Head of caudate nucleus (tissue), 42 donors: ENCODE measurements around the gene RRAGC.
A peak's percentile ranks its signal among the peaks of the same experiment; 100 is the strongest.
"Not testable (repeated sequence)": the region's sequence is repeated elsewhere in the genome, so short reads cannot be mapped to it uniquely, and the experiment has no call there.

ENCODE experiments used
- DNase-seq, 42 donors: peaks; one replicate each; pipeline versions ENCODE4 v3.0.0 to v3.0.0-alpha.2; 2020 to 2021; ENCODE audit warnings: mixed read lengths in 7 of 42
- intact Hi-C: fragments of 100-400 bp; cut with DNase I; formaldehyde crosslinking; loops from one replicate; pipeline ENCODE4 v1.15.0; 2022

RRAGC gene

DNA sequence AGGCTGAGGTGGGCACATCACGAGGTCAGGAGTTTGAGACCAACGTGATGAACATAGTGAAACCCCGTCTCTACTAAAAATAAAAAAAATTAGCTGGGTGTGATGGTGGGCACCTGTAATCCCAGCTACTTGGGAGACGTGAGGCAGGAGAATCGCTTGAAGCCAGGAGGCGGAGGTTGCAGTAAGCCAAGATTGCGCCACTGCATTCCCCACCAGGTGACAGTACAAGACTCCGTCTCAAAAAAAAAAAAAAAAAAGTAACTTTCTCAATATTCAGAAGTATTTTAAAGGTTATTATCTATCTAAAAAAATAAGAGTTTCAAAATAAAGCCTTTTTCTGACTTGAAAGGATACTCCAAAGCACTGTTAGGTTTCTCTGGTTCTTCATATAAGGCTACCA lies 7.6 kb upstream of the RRAGC start:
- intact Hi-C loops, result no loop called here
- DNase-seq, result no peak

DNA sequence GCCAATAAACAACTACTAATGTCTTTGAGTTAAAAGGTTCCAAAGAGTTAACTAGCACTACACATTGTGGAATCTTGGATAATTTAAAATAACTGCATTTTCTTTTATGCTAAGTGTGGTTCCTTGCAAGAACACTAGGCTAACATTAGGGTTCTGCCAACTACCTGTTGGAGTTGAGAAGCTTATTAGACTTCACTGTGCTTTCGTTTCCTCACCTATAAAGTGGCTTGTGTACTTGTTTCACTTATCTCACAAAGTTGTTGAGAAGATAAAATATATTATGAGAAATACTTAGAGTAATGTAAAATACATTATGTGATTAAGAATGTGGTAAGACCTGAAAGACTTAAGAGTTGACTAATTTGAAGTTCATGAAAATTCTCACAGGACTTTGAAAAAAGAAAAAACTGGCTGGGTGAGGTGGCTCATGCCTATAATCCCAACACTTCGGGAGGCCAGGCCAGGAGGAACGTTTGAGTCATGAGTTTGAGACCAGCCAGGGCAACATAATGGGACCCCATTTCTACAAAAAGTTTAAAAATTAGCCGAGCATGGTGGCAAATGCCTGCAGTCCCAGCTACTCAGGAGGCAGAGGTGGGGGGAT lies 5.6 kb upstream of the RRAGC start:
- no peak for DNase-seq
- intact Hi-C loops, result no loop called here

DNA sequence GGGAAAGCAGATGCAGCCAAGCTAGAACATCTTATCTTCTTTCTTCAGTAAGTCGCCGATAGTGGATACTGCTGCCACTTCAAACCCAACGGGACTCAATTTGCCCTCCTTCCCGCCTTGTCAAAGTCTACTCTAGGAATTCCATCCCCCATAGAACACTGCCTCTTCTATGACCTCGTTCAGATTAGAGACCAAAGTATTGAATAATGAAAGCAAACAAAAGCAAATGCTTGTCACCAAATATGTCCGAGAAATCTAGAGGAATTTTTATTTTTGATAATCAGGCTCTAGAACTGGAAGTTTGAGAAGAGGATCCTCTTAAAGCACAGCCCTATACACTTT lies 853 bp upstream of the RRAGC start:
- intact Hi-C loops, result no loop called here
- peak in 4 of 42 donors; percentile 18 to 30 (median 24) for DNase-seq

DNA sequence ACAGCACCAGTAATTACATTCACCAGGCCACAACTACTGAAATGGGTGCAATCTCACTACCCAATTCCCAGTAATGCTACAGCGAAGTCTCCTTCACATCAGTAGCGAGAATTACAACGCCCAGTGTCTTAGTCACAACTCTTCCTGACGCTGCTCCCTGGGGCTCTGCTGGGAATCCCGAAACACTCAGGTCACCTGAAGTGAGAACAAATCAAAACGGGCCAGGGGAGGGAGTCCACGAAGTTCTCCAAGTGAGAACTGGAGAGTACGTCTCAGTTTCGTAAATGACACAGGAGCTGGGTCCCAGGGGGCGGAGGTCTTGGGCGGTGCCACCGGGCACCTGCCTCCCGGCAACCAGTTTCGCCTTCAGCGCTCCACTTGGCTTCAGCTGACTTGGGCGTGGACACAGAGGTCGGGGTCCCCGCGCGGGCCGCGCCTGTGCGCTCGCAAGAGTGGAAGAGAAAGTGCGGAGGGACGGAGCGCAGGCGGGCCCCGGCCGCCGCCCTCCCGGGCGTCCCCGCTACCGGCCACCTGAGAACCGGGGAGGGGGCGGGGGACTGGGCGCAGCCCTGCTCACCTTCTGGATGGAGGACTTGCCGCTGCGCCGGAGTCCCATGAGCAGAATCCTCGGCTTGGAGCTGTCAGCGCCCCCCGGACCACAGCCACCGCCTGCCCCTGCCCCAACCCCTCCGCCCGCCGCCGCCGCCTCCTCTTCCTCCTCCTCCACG lies 575 bp downstream of the RRAGC start:
- DNase-seq, result peak in 38 of 42 donors; percentile 7 to 75 (median 47)
- intact Hi-C loops, result no loop called here

DNA sequence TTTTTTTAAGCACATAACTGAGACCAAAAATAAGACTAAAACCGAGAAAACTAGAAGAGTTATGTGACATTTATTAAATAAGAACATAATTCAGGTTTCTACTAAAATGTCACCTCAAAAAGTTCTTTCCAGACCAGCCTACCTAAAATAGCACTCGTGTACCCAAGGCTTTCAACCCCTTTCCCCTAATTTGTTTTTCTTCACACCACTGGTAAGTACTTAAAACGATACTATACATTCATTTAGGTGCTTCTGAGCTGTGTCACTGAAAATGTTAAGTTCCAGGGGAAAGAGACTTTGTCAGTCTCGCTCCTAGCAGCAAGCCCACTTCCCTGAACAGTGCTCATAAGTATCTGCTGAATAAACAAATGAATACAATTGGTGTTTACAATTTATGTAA lies 6.8 kb downstream of the RRAGC start:
- no peak for DNase-seq
- intact Hi-C loops, result no loop called here

DNA sequence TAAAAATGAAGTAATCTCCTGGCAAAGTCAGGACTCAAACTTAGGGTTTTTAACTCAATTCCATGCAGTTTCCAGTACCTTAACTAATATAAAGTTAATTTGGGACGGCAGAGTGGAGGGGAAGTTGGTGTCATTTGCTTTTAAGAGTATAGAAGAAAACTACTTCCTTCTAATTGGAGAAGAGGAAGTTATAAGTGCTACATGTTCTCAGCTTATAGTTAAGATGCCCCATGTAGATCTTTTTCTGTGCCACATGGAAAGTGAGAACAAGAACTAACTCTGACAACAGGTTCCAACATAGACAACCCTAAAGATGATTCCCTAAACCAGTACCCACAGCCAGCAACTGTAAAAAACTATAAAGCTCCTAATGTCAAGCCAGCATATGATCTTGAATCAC lies 11.5 kb downstream of the RRAGC start:
- DNase-seq, result no peak
- intact Hi-C loops, result no loop called here

DNA sequence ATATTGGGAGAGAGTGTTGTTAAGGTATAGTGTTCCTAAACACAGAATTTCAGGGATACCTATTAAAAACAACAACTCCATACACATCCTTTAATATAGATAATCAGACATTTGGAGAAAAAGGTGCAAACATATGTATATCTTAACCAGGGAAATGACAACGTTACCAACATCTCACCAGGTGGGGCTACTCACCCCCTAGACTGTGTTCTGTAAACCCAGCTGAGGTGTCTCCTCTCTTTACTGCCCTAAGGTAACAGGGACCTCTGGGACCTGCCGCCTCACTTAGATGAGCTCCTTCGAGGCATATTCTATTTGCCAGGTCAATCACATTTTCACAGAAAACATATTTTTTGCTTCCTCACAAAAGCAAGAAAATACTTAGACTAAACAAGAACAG lies 13.4 kb downstream of the RRAGC start:
- no peak for DNase-seq
- intact Hi-C loops, result no loop called here

DNA sequence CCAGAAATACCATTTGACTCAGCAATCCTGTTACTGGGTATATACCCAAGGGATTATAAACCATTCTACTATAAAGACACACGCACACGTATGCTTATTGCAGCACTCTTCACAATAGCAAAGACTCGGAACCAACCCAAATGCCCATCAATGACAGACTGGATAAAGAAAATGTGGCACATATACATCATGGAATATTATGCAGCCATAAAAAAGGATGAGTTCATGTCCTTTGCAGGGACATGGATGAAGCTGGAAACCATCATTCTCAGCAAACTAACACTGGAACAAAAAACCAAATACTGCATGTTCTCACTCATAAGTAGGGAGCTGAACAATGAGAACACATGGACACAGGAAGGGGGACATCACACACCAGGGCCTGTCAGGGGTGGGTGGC lies 14.5 kb downstream of the RRAGC start:
- DNase-seq, intact Hi-C loops: not testable (repeated sequence)

DNA sequence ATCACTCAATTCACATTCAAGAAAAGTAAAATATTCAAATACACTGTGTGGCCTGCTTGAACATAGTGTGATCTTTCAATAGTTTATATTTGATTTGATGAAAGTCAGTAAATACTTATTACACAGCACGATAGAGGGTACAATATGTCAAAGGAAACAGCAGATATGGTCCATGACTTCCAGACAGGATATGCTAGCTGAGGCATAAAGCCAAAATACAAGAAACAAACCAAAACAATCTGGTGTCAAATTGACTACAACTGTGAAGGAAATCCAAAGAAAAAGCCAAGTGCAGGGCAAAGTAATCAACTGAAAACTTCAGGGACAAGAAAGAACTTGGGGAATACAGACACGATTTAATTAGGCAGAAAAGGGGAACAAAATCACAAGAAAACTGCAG lies 19.3 kb downstream of the RRAGC start:
- intact Hi-C loops, result no loop called here

DNA sequence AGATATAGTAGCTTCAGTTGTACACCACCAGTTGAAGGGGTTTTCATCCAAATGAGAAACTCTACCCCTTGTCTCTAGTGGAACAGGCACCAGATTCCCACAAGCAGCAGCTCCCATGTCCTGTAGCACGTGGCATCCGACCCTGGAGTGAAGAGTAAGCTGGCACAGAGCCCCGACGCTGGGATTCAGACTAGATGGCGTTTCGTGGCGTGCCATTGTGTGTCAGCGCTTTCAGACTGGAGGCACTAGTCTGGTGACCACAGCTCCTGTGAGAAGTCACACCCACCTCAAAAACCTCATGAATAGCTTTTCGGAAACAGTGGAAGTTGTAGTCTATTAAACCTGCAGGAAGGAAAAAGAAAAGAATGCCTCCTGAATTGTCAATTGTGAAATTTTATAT lies 20.2 kb downstream of the RRAGC start:
- no peak for DNase-seq
- intact Hi-C loops, result loop anchor here (10.0 kb wide), 1 partner anchor 815 kb away; no protein-coding TSS in a partner anchor

More for the DNA sequence above, 19.3 kb downstream of the RRAGC start:
- no peak for DNase-seq

DNA sequence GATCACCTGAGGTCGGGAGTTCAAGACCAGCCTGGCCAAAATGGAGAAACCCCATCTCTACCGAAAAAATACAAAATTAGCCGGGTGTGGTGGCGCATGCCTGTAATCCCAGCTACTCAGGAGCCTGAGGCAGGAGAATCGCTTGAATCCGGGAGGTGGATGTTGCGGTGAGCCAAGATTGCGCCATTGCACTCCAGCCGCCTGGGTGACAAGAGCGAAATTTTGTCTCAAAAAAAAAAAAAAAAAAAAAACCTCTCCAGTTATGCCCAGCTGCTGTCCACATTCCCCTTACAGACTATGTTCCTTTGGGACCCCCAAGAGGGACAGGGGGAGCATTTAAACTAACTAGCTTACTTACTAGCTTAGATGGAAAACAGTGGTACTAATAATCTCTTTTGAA lies 23.3 kb downstream of the RRAGC start:
- intact Hi-C loops, result loop anchor here (10.0 kb wide), 1 partner anchor 812 kb away; no protein-coding TSS in a partner anchor
- DNase-seq, result not testable (repeated sequence)

DNA sequence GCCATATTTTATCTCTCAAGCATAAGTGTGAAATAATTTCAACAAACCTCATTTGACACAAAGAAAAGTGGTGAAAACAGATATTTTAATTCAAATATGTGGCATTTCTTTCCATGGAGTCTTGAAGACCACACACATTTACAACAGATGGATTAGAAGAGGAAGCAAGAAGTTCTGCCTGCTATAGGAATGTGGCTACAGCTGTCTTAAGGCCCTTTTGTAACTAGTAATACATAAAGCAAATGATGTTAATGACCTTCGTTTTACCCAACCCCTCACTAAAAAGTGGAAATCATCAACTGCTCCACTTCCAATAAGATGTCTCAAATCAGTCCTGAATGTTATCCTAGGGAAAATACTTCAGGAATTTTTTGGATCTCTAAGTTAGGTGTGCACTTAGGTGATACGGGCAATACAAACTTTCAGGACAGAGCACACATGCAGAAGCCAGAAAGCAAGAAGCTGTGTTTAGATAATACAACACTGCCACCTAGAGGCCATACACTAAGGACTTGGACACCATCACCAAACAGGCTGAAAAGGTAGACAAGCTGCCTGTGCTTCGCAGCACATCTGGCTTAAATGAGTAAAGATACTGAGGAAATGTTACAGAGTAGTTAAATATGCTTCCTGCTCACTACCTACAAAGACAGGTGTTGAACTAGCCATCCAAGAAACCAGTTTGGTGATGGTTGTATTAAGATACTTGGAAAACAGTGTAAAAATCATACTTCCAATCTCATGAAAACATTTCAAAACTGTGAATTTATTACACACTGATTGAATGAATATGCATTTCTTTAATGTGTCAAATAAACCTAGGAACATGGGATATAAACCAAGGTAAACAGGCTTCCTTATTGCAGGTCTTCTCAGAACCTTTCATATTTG lies 24.4 kb downstream of the RRAGC start:
- DNase-seq, result peak in 21 of 42 donors; percentile 23 to 83 (median 61)
- intact Hi-C loops, result loop anchor here (10.0 kb wide), 1 partner anchor 810 kb away; no protein-coding TSS in a partner anchor

DNA sequence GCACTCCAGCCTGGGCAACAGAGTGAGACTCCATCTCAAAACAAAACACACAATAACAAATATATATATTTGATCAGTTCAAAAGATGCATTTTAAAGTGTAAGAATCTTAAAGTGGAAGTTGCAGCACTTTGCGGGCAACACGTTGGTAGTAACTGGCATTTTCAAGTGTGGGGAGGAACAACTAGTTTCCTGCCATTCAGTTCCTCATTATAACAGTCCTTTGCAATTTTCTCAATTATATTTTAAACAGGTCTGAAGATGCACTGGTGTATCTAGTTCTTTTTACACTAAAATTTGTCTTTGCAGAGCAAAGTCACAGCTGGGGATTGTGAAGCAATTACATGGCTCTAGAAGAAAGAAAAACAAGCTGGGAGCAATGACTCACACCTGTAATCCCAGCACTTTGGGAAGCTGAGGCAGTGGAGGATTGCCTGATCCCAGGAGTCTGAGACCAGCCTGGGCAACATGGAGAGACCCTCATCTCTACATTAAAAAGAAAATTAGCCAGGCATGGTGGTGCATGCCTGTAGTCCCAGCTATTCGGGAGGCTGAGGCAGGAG lies 25.3 kb downstream of the RRAGC start:
- DNase-seq, result no peak
- intact Hi-C loops, result loop anchor here (10.0 kb wide), 1 partner anchor 810 kb away; no protein-coding TSS in a partner anchor

DNA sequence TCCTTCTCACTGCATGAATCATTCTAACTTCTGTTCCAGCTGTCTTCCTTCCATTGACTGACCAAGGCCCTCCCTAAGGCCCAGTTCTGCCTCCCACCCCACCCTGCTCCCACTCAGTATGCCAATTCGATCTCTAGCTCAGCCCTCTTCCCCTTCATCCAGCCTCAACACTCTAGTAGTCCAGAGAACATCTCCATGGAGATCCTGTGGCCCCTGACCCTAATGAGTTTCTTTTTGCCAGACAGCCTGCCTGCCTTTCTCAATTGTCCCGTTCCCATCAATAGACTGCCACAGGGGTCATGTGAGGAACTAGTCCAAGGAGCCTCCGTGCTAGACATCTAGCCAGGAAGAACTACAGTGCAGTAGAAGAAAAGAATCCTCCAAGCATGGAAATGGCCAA lies 26.4 kb downstream of the RRAGC start:
- DNase-seq, result peak in 9 of 42 donors; percentile 29 to 65 (median 48)
- intact Hi-C loops, result loop anchor here (10.0 kb wide), 1 partner anchor 808 kb away; no protein-coding TSS in a partner anchor

DNA sequence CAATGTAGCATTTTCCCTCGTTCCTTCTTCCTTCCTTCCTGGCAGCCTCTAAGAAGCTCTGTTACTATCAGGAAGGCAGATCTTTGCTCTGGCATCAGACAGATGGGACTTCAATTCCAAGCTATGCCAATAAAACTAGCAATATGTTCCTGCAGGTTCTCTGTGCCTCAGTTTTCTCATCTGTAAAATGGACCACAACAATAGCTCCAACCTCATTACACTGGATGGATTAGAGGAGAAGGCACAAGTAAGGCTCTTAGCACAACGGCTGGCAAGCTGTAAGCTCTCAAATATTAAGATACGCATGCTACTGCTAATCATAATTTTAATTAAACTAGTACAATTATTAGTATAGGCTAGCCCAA lies 27.2 kb downstream of the RRAGC start:
- intact Hi-C loops, result loop anchor here (10.0 kb wide), 1 partner anchor 808 kb away; no protein-coding TSS in a partner anchor
- DNase-seq, result no peak

DNA sequence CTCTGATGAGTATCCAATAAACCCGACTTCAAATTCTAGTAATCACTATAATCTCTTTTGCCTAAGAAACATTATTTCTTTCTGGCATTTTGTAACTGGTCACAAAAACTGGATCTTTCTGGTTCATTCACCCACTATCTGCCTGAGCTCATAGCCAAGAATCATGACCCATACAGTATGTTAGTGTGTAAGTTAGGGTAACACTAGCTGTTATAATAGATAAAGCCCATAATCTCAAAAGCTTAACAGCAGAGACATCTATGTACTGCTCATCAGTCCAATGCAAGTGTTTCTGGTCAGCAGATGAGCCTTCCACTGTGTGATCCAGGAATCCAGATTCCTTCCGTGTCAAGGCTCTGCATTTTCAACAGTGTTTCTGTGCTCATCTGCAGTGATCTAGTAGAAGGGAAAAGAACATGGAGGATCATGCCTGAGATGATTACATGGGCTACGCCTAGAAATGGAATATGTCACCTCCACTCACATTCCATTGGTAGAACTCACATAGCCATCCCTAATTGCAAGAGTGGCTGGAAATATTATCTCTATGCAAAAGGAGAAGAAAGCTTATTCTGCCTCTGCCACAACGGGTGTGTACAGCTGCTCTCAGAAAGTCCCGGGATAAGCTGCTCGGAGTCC lies 27.7 kb downstream of the RRAGC start:
- intact Hi-C loops, result loop anchor here (10.0 kb wide), 1 partner anchor 807 kb away; no protein-coding TSS in a partner anchor
- DNase-seq, result no peak

DNA sequence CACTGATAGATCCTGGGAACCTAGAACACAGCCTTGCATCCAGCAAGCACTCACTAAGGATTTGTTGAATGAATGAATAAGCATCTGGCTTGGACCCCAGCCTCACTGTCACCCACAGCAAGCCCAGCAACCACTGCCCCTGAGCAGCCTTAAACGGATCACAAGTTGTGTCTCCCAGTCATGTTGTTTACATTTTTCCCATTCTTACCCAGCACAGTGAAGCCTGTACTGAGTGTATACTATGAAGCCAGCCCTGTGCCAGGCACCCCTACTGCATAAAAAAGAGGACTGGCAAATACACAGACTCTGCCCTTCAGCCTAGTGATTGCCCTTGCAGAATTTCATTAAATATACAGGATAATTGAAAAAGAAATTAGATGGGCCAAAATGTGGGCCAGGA lies 30.2 kb downstream of the RRAGC start:
- no peak for DNase-seq
- intact Hi-C loops, result no loop called here

DNA sequence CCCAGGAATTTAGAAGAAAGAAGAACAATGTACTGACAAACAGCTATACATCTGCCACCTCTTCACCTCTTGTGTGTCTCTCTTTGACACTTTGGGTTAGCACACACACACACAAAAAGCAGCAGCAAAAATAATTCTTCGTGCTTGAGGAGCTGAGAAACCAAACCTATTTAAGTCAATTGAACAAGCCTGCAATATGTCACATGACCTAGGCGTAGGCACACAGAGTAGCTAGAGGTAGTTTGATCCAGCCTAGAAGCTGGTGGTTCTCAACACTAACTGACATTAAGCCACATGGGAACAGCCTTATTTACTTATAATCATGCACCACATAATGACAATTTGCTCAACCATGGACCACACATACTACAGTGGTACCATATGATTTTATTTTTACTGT lies 32.3 kb downstream of the RRAGC start:
- intact Hi-C loops, result no loop called here
- peak in 24 of 42 donors; percentile 22 to 86 (median 60) for DNase-seq

DNA sequence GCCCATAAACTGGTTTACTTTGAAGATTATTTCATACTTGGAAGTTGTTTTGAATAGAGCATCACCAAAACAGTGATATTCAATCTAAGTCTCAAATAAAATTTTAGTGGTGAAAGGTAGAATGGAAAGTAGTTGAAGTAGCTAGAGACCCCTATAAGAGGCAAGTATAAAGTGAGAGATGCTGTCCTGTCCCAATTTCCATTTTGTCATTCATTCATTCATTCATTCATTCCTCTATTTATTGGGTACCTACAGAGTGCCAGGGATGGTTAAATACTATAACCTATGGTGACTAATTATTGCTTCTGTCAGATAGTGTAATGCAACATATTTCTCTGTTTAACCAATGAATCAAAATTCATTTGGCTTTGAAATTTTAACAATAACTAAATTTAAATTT lies 32.7 kb downstream of the RRAGC start:
- intact Hi-C loops, result no loop called here
- no peak for DNase-seq
